Right ventricle myocardium superior (tissue), 1 donor: ENCODE data around the gene SLC13A3. TPM values are rescaled to one million over a fixed set of nuclear protein-coding genes. Genes with fewer than 3 reads are reported as not detected.
"Not testable (repeated sequence)": the region's sequence is repeated elsewhere in the genome, so short reads cannot be mapped to it uniquely, and the experiment has no call there.

Source experiments
- ATAC-seq: fragments of 200-7000 bp; cut with Tn5 transposase; one replicate; pipeline ENCODE4 v1.9.1; 2020; ENCODE audit warnings: mild to moderate bottlenecking; ENCODE audit not compliant: poor library complexity
- DNase-seq: peaks from one replicate; pipeline ENCODE4 v3.0.0-alpha.2; 2020
- intact Hi-C: fragments of 100-400 bp; cut with DNase I; formaldehyde crosslinking; loops from one replicate; pipeline ENCODE4 v1.11.2; 2022
- total RNA-seq: library from RNA; stranded (reverse); fragmentation: NEBNext Ultra II Directional; extraction: Animal tissue kit (Norgen Biotek cat#: 25700); gene quantifications from one replicate; pipeline ENCODE4 v1.2.1, GENCODE V29; 2021
- donor health status: DM: no; HTN: yes; CAD: no; lungs with severe emphysema.

The SLC13A3 gene
- total RNA-seq, 1 donor from 2014 or later = 0.30 TPM

- intact Hi-C loops = loop anchor here (10.0 kb wide), 1 partner anchor 128 kb away; the partner anchor contains the start of gene OCSTAMP
- DNase-seq = no peak
- no peak for ATAC-seq
These were observed 31.9 kb upstream of the SLC13A3 start for GRCh38 chr20:46683011-46683667.

GRCh38 chr20:46682063-46682821 is 31.0 kb upstream of the SLC13A3 start:
- ATAC-seq = no peak
- intact Hi-C loops = loop anchor here (10.0 kb wide), 1 partner anchor 127 kb away; the partner anchor contains the start of gene OCSTAMP
- DNase-seq = no peak

- intact Hi-C loops = loop anchor here (10.0 kb wide), 1 partner anchor 126 kb away; the partner anchor contains the start of gene OCSTAMP
- DNase-seq (no peak), ATAC-seq (peak; percentile 55)
These were observed 30.0 kb upstream of the SLC13A3 start for GRCh38 chr20:46681032-46681854.

- ATAC-seq (no peak), DNase-seq (no peak)
- intact Hi-C loops = loop anchor here (10.0 kb wide), 1 partner anchor 126 kb away; the partner anchor contains the start of gene OCSTAMP
These were observed 29.4 kb upstream of the SLC13A3 start for GRCh38 chr20:46680684-46681031.

GRCh38 chr20:46678516-46678915 is 27.3 kb upstream of the SLC13A3 start:
- intact Hi-C loops = no loop called here
- DNase-seq = no peak
- ATAC-seq = no peak

- ATAC-seq = no peak
These were observed 26.3 kb upstream of the SLC13A3 start for GRCh38 chr20:46677608-46678007.

GRCh38 chr20:46676649-46677316 is 25.5 kb upstream of the SLC13A3 start:
- intact Hi-C loops, DNase-seq, ATAC-seq: not testable (repeated sequence)

More at GRCh38 chr20:46677608-46678007, 26.3 kb upstream of the SLC13A3 start:
- no peak for DNase-seq
- intact Hi-C loops = no loop called here

- ATAC-seq (no peak), DNase-seq (no peak)
- intact Hi-C loops = no loop called here
These were observed 23.2 kb upstream of the SLC13A3 start for GRCh38 chr20:46674253-46675083.

GRCh38 chr20:46673394-46674252 is 22.4 kb upstream of the SLC13A3 start:
- intact Hi-C loops = no loop called here
- no peak for ATAC-seq

GRCh38 chr20:46672543-46673148 is 21.4 kb upstream of the SLC13A3 start:
- DNase-seq (no peak), ATAC-seq (no peak)
- intact Hi-C loops = no loop called here

More at GRCh38 chr20:46673394-46674252, 22.4 kb upstream of the SLC13A3 start:
- DNase-seq = no peak

GRCh38 chr20:46671866-46672542 is 20.7 kb upstream of the SLC13A3 start:
- DNase-seq = no peak
- intact Hi-C loops = no loop called here
- ATAC-seq = no peak

GRCh38 chr20:46670585-46671584 is 19.6 kb upstream of the SLC13A3 start:
- intact Hi-C loops = no loop called here
- DNase-seq (no peak), ATAC-seq (no peak)

- DNase-seq = no peak
- no peak for ATAC-seq
- intact Hi-C loops = no loop called here
These were observed 18.9 kb upstream of the SLC13A3 start for GRCh38 chr20:46670228-46670584.

- intact Hi-C loops = no loop called here
- DNase-seq (no peak), ATAC-seq (no peak)
These were observed 15.7 kb upstream of the SLC13A3 start for GRCh38 chr20:46666818-46667515.
